GM18907 (cell line): Measurements from ENCODE around the gene TNFRSF9.
A peak's percentile ranks its signal among the peaks of the same experiment; 100 is the strongest.
"Not testable (repeated sequence)": the region's sequence is repeated elsewhere in the genome, so short reads cannot be mapped to it uniquely, and the experiment has no call there.

Experiments used
- ATAC-seq: cut with Tn5 transposase; IDR thresholded peaks from one replicate; pipeline ENCODE4 v1.9.1; 2021; ENCODE audit warnings: mild to moderate bottlenecking, moderate library complexity; ENCODE audit not compliant: unreplicated experiment

Gene TNFRSF9

GRCh38 chr1:7961216-7962013 is 20.8 kb upstream of the TNFRSF9 start, which contains the start of gene PARK7:
PARK7 (plus strand) TSS chr1:7961711; CDS start chr1:7962786, 1,075 bp downstream.
- ATAC-seq: peak; percentile 94

- ATAC-seq: no peak
These were observed 20.2 kb upstream of the TNFRSF9 start for GRCh38 chr1:7960867-7961215.

GRCh38 chr1:7960165-7960564 is 19.5 kb upstream of the TNFRSF9 start:
- ATAC-seq: no peak

- no peak for ATAC-seq
These were observed 15.8 kb upstream of the TNFRSF9 start for GRCh38 chr1:7956218-7957032.

- no peak for ATAC-seq
These were observed 14.0 kb upstream of the TNFRSF9 start for GRCh38 chr1:7954683-7955082.

GRCh38 chr1:7953850-7954609 is 13.4 kb upstream of the TNFRSF9 start:
- peak; percentile 90 for ATAC-seq

- ATAC-seq: not testable (repeated sequence)
These were observed 12.2 kb upstream of the TNFRSF9 start for GRCh38 chr1:7952791-7953190.

GRCh38 chr1:7948960-7949359 is 8.3 kb upstream of the TNFRSF9 start:
- no peak for ATAC-seq

- ATAC-seq: no peak
These were observed 2.6 kb upstream of the TNFRSF9 start for GRCh38 chr1:7943251-7943650.

- no peak for ATAC-seq
These were observed 1.7 kb upstream of the TNFRSF9 start for GRCh38 chr1:7942214-7942921.

GRCh38 chr1:7941437-7941793 is 776 bp upstream of the TNFRSF9 start:
- ATAC-seq: no peak

- no peak for ATAC-seq
These were observed 605 bp downstream of the TNFRSF9 start for GRCh38 chr1:7940034-7940433.

- ATAC-seq: no peak
These were observed 2.6 kb downstream of the TNFRSF9 start for GRCh38 chr1:7938070-7938469.

- no peak for ATAC-seq
These were observed 8.0 kb downstream of the TNFRSF9 start for GRCh38 chr1:7932524-7933138.

GRCh38 chr1:7931446-7931812 is 9.2 kb downstream of the TNFRSF9 start:
- ATAC-seq: no peak

- ATAC-seq: no peak
These were observed 9.8 kb downstream of the TNFRSF9 start for GRCh38 chr1:7930645-7931445.

- no peak for ATAC-seq
These were observed 11.0 kb downstream of the TNFRSF9 start for GRCh38 chr1:7929637-7930036.

GRCh38 chr1:7928247-7928646 is 12.4 kb downstream of the TNFRSF9 start:
- no peak for ATAC-seq

GRCh38 chr1:7927061-7927460 is 13.6 kb downstream of the TNFRSF9 start:
- ATAC-seq: not testable (repeated sequence)

- no peak for ATAC-seq
These were observed 18.3 kb downstream of the TNFRSF9 start for GRCh38 chr1:7922301-7922700.
